IMR-90 (cell line): ENCODE measurements around the gene RBFOX2. TPM values are rescaled to one million over a fixed set of nuclear protein-coding genes. Genes with fewer than 3 reads are reported as not detected.

Source experiments
- ATAC-seq: fragments of 200-7000 bp; cut with Tn5 transposase; 2 replicates; pipeline ENCODE4 v1.9.1; 2020; ENCODE audit warnings: low read depth, mild to moderate bottlenecking, moderate library complexity
- BruUV-seq: library from RNA; stranded (reverse); fragments of 400-500 nt; replicated peaks from 2 replicates; lab custom pipeline; 2021; lab: Mats Ljungman, UMichigan
- CTCF ChIA-PET: fragments of 300-600 bp; formaldehyde crosslinking; extraction: SDS; loops from one replicate; lab custom pipeline; 2021; ENCODE audit warnings: antibody characterized with exemption; lab: Yijun Ruan, JAX
- POLR2A ChIA-PET: fragments of 300-600 bp; sonication (Branson Sonifier 250); formaldehyde crosslinking; loops from one replicate; lab custom pipeline; 2022; ENCODE audit warnings: antibody characterized with exemption; ENCODE audit not compliant: unreplicated experiment; lab: Charles Lee
- DNase-seq: peaks from one replicate; pipeline ENCODE4 v3.0.0; 2013
- H2AFZ ChIP-seq: replicated peaks from 2 replicates; pipeline ENCODE3; 2013; ENCODE audit warnings: low read length, mild to moderate bottlenecking; ENCODE audit not compliant: poor library complexity
- H2AK5ac ChIP-seq: 2 replicates; pipeline ENCODE4 v1.6.1; 2013; ENCODE audit warnings: low read depth, low read length, inconsistent platforms
- H2AK9ac ChIP-seq: replicated peaks from 2 replicates; pipeline ENCODE3; 2013; ENCODE audit warnings: mild to moderate bottlenecking, low read depth, low read length, moderate library complexity; ENCODE audit not compliant: poor library complexity
- H2BK120ac ChIP-seq: 2 replicates; pipeline ENCODE4 v1.6.1; 2013; ENCODE audit warnings: low read depth, low read length, inconsistent platforms
- H2BK15ac ChIP-seq: 3 replicates; pipeline ENCODE4 v1.6.1; 2013; ENCODE audit warnings: low read depth, low read length, inconsistent platforms
- H2BK20ac ChIP-seq: 2 replicates; pipeline ENCODE4 v1.6.1; 2013; ENCODE audit warnings: low read depth, mild to moderate bottlenecking, inconsistent platforms, low read length, moderate library complexity
- H2BK5ac ChIP-seq: 2 replicates; pipeline ENCODE4 v1.6.1; 2013; ENCODE audit warnings: mild to moderate bottlenecking, low read depth, low read length, inconsistent platforms; ENCODE audit not compliant: poor library complexity, severe bottlenecking
- H3K14ac ChIP-seq: replicated peaks from 2 replicates; pipeline ENCODE4 v1.6.1; 2013; ENCODE audit warnings: low read depth, low read length, inconsistent platforms
- H3K18ac ChIP-seq: 2 replicates; pipeline ENCODE4 v1.6.1; 2013; ENCODE audit warnings: low read depth, low read length, control low read depth
- H3K23ac ChIP-seq: 2 replicates; pipeline ENCODE4 v1.6.1; 2013; ENCODE audit warnings: low read depth, low read length, inconsistent platforms
- H3K27ac ChIP-seq: 2 replicates; pipeline ENCODE4 v1.5.1; 2013; ENCODE audit warnings: mild to moderate bottlenecking, control low read depth, low read length; ENCODE audit not compliant: insufficient read depth
- H3K27me3 ChIP-seq: 2 replicates; pipeline ENCODE4 v1.6.1; 2013; ENCODE audit warnings: low read length; ENCODE audit not compliant: control insufficient read depth, insufficient read depth
- H3K36me3 ChIP-seq: 2 replicates; pipeline ENCODE4 v1.6.1; 2013; ENCODE audit warnings: low read length, mixed read lengths; ENCODE audit not compliant: control insufficient read depth, insufficient read depth
- H3K4ac ChIP-seq: 2 replicates; pipeline ENCODE4 v1.6.1; 2013; ENCODE audit warnings: low read depth, low read length, inconsistent platforms
- H3K4me1 ChIP-seq: 2 replicates; pipeline ENCODE4 v1.6.1; 2013; ENCODE audit warnings: low read length, mixed read lengths; ENCODE audit not compliant: control insufficient read depth, insufficient read depth
- H3K4me2 ChIP-seq: 2 replicates; pipeline ENCODE4 v1.6.1; 2013; ENCODE audit warnings: low read depth, mild to moderate bottlenecking, control low read depth, low read length, moderate library complexity
- H3K4me3 ChIP-seq: 2 replicates; pipeline ENCODE4 v1.5.1; 2013; ENCODE audit warnings: low read depth, mild to moderate bottlenecking, control low read depth, low read length, moderate library complexity; ENCODE audit not compliant: insufficient read depth
- H3K56ac ChIP-seq: 2 replicates; pipeline ENCODE4 v1.6.1; 2013; ENCODE audit warnings: low read length, inconsistent platforms; ENCODE audit not compliant: insufficient read depth; ENCODE audit errors: extremely low read depth
- H3K79me1 ChIP-seq, 2 experiments: 2 replicates each; pipeline ENCODE4 v1.6.1; 2013; ENCODE audit warnings: low read length in 2 of 2, inconsistent platforms in 1 of 2, low read depth in 1 of 2
- H3K9ac ChIP-seq: 2 replicates; pipeline ENCODE4 v1.6.1; 2013; ENCODE audit warnings: low read depth, low read length, control low read depth
- H3K9me1 ChIP-seq: 2 replicates; pipeline ENCODE4 v1.6.1; 2013; ENCODE audit warnings: low read length, inconsistent platforms; ENCODE audit not compliant: insufficient read depth
- H3K9me3 ChIP-seq: 2 replicates; pipeline ENCODE4 v1.6.1; 2013; ENCODE audit warnings: low read length; ENCODE audit not compliant: control insufficient read depth, insufficient read depth
- H4K20me1 ChIP-seq: 2 replicates; pipeline ENCODE4 v1.6.1; 2013; ENCODE audit warnings: low read length, inconsistent platforms; ENCODE audit not compliant: insufficient read depth
- H4K5ac ChIP-seq: 2 replicates; pipeline ENCODE4 v1.6.1; 2013; ENCODE audit warnings: mild to moderate bottlenecking, low read depth, low read length, control low read depth
- H4K8ac ChIP-seq, 2 experiments: 2 replicates each; pipeline ENCODE4 v1.6.1; 2013; ENCODE audit warnings: low read depth in 2 of 2, low read length in 2 of 2, control low read depth in 1 of 2, inconsistent platforms in 1 of 2
- H4K91ac ChIP-seq: 2 replicates; pipeline ENCODE4 v1.6.1; 2013; ENCODE audit warnings: low read depth, low read length, inconsistent platforms; ENCODE audit not compliant: insufficient read depth
- BHLHE40 ChIP-seq: fragments of 150-350 bp; IDR thresholded peaks from 2 replicates; pipeline ENCODE4 v1.6.1; 2016; ENCODE audit warnings: mild to moderate bottlenecking, low read depth, low read length
- CEBPB ChIP-seq: IDR thresholded peaks from 2 replicates; pipeline ENCODE4 v1.6.1; 2012; ENCODE audit warnings: low read depth, low read length, improper control_type of control experiment
- CHD1 ChIP-seq: IDR thresholded peaks from 2 replicates; pipeline ENCODE4 v1.6.1; 2012; ENCODE audit warnings: low read depth, low read length, improper control_type of control experiment
- CTCF ChIP-seq: conservative IDR thresholded peaks from 2 replicates; pipeline ENCODE4 v1.5.1; 2012; ENCODE audit warnings: mild to moderate bottlenecking, low read depth, low read length, improper control_type of control experiment
- ELK1 ChIP-seq: fragments of 150-350 bp; IDR thresholded peaks from 2 replicates; pipeline ENCODE4 v1.6.1; 2016; ENCODE audit warnings: low read depth, mild to moderate bottlenecking, low read length, moderate library complexity, borderline replicate concordance
- FOS ChIP-seq: fragments of 150-350 bp; IDR thresholded peaks from 2 replicates; pipeline ENCODE4 v1.6.1; 2016; ENCODE audit warnings: low read depth, low read length
- MAFK ChIP-seq: IDR thresholded peaks from 2 replicates; pipeline ENCODE4 v1.6.1; 2012; ENCODE audit warnings: low read depth, low read length, improper control_type of control experiment
- MAZ ChIP-seq: IDR thresholded peaks from 2 replicates; pipeline ENCODE4 v1.6.1; 2012; ENCODE audit warnings: low read depth, mild to moderate bottlenecking, low read length, improper control_type of control experiment, moderate library complexity, borderline replicate concordance
- MXI1 ChIP-seq: IDR thresholded peaks from 2 replicates; pipeline ENCODE4 v1.6.1; 2012; ENCODE audit warnings: low read depth, mild to moderate bottlenecking, low read length, moderate library complexity, borderline replicate concordance
- NFE2L2 ChIP-seq: fragments of 150-350 bp; IDR thresholded peaks from 2 replicates; pipeline ENCODE4 v1.6.1; 2016; ENCODE audit warnings: low read depth, mild to moderate bottlenecking, low read length
- POLR2A ChIP-seq: IDR thresholded peaks from 2 replicates; pipeline ENCODE4 v1.6.1; 2012; ENCODE audit warnings: mild to moderate bottlenecking, low read depth, low read length
- RAD21 ChIP-seq: IDR thresholded peaks from 2 replicates; pipeline ENCODE4 v1.6.1; 2012; ENCODE audit warnings: low read length, improper control_type of control experiment
- RCOR1 ChIP-seq: IDR thresholded peaks from 2 replicates; pipeline ENCODE4 v1.6.1; 2012; ENCODE audit warnings: mild to moderate bottlenecking, low read length, improper control_type of control experiment; ENCODE audit not compliant: insufficient replicate concordance
- RFX5 ChIP-seq: IDR thresholded peaks from 2 replicates; pipeline ENCODE4 v1.8.0; 2012; ENCODE audit warnings: low read depth, mild to moderate bottlenecking, low read length, moderate library complexity
- SMC3 ChIP-seq: fragments of 150-350 bp; IDR thresholded peaks from 2 replicates; pipeline ENCODE4 v1.6.1; 2016; ENCODE audit warnings: low read depth, mild to moderate bottlenecking, antibody characterized with exemption, low read length, moderate library complexity
- USF2 ChIP-seq: fragments of 150-350 bp; IDR thresholded peaks from 2 replicates; pipeline ENCODE4 v1.6.1; 2017; ENCODE audit warnings: mild to moderate bottlenecking, antibody characterized with exemption, low read length, low read depth
- dilution Hi-C: fragments of 300-500 bp; cut with HindIII; formaldehyde crosslinking; loops from one replicate; pipeline ENCODE4 v1.14.3; 2018; ENCODE audit warnings: low sequenced_read_pairs; ENCODE audit not compliant: unreplicated experiment
- in situ Hi-C: fragments of 300-500 bp; cut with MboI; formaldehyde crosslinking; loops from 3 replicates; pipeline ENCODE4 v1.14.3; 2019; ENCODE audit warnings: low sequenced_read_pairs, inconsistent platforms, mixed read lengths
- intact Hi-C: fragments of 100-400 bp; cut with micrococcal nuclease; formaldehyde crosslinking; loops from 2 replicates; pipeline ENCODE4 v1.10.0; 2022
- polyA plus RNA-seq, 3 experiments: library from polyadenylated mRNA; depleted of rRNA; stranded (reverse); fragments of >200 nt; gene quantifications; 2 replicates each; pipeline ENCODE4 v1.2.3, GENCODE V29; 2012; ENCODE audit warnings: low replicate concordance in 1 of 3
- total RNA-seq: library from RNA; depleted of rRNA; stranded (reverse); fragments of >200 nt; gene quantifications from 2 replicates; pipeline ENCODE4 v1.2.3, GENCODE V29; 2012

Gene RBFOX2
- total and polyA plus RNA-seq, 2 of the 4 experiments (the other 2 are of a cell fraction): 146 to 178 TPM

- no peak overlapping the region for H4K5ac ChIP-seq
- POLR2A ChIA-PET: interaction anchor here (0.6 kb wide), 1 partner anchor 177 kb away, joined by 3 read pairs; no protein-coding TSS in a partner anchor
- H3K27ac ChIP-seq: no peak overlapping the region
Observed at GRCh38 chr22:35921777-35922176, 106.8 kb downstream of the RBFOX2 start.

More at GRCh38 chr22:35921777-35922176, 106.8 kb downstream of the RBFOX2 start:
- Histone ChIP-seq H3K4ac (peak overlapping the region; percentile 26; the same call in 1 of the 2 replicates), H3K4me1 (peaks cover 6% of the 10 kb centered on the region), H2BK5ac (peak overlapping the region; percentile 64), H3K9me3 (no peaks in the 10 kb centered on the region), H2BK20ac (no peak overlapping the region), H2AK9ac (no peak overlapping the region), H3K23ac (no peak overlapping the region), H4K20me1 (peaks cover 20% of the 10 kb centered on the region; the same call in 1 of the 2 replicates), H3K79me1 (peaks cover 39 to 88% of the 10 kb centered on the region in 2 experiments), H3K56ac (no peak overlapping the region), H3K9ac (no peak overlapping the region), H3K9me1 (peaks cover 13% of the 10 kb centered on the region; the same call in 1 of the 2 replicates), H4K8ac (peak overlapping the region in 1 of 2 experiments; percentile 28; a peak in 1 of 4 replicates), H2AK5ac (no peak overlapping the region; the same call in 1 of the 2 replicates), H3K14ac (0 out of 2 replicates have a peak overlapping the region, but pooled peaks have one; percentile 11), H3K27me3 (no peaks in the 10 kb centered on the region), H3K36me3 (no peaks in the 10 kb centered on the region), H3K18ac (no peak overlapping the region), H2BK15ac (no peak overlapping the region), H3K4me3 (no peak overlapping the region), H4K91ac (no peak overlapping the region), H2BK120ac (peak overlapping the region; percentile 13; the same call in 1 of the 2 replicates), H2AFZ (no peak overlapping the region), H3K4me2 (peak overlapping the region; percentile 29; the same call in 1 of the 2 replicates)
- intact Hi-C loops: loop anchor here (1.0 to 10.0 kb wide), 4 partner anchors 154 to 487 kb away; no protein-coding TSS in a partner anchor
- CTCF ChIA-PET: interaction anchor here (0.9 to 1.8 kb wide), 3 partner anchors 83 to 144 kb away, joined by 3 to 6 read pairs (median 3); no protein-coding TSS in a partner anchor
- BruUV-seq: no TSS peak
- peak; percentile 94 for ATAC-seq
- in situ Hi-C loops: loop anchor here (5.0 kb wide), 1 partner anchor 294 kb away; no protein-coding TSS in a partner anchor
- dilution Hi-C loops: no loop called here
- TF ChIP-seq RAD21: peak; percentile 93
- no peak for TF ChIP-seq USF2
- no peak for TF ChIP-seq FOS
- no peak for TF ChIP-seq POLR2A
- no peak for TF ChIP-seq MAFK
- TF ChIP-seq MAZ: peak; percentile 75; the same call in 1 of the 2 replicates
- peak; percentile 80 for TF ChIP-seq CTCF
- no peak for TF ChIP-seq CHD1
- peak; percentile 75 for TF ChIP-seq SMC3
- no peak for TF ChIP-seq ELK1
- no peak for TF ChIP-seq RFX5
- no peak for TF ChIP-seq BHLHE40
- TF ChIP-seq RCOR1: no peak
- TF ChIP-seq CEBPB: no peak
- no peak for TF ChIP-seq NFE2L2
- no peak for TF ChIP-seq MXI1
- DNase-seq: peak; percentile 90
